Measurements from ENCODE around the gene LRP1B. TPM values are rescaled to one million over a fixed set of nuclear protein-coding genes. Genes with fewer than 3 reads are reported as not detected.
A peak's percentile ranks its signal among the peaks of the same experiment; 100 is the strongest.

LRP1B gene
- total and polyA plus RNA-seq, 2 donors (not counting 1 experiment from before 2014, with no cell fraction given): under 0.01 to 0.01 TPM

DNA sequence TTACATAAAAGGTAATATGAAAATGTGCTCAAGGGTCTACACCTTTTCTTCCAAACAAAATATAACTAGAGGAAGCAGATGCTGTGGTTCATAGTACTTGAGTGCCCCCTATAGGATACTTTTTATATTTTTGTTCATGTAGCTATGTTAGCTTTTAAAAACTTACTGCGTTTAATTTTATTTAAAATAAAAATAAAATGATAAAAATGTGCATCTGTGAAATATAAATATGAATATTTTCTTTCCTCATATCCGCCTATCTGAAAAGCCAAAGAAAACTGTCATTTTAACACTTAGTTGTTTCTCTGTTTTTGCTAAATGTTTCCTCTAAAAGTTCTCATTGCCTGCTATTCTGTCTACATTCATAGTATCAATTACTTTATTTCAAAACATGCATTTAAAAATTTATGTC lies 9.6 kb upstream of the LRP1B start:
- Histone ChIP-seq H3K36me3 (ENCODE audit: control insufficient read depth, insufficient read depth, low read length) (no peaks in the 10 kb centered on the region), H3K27ac (ENCODE audit: insufficient read depth, low read length) (no peak overlapping the region), H3K79me2 (ENCODE audit: control insufficient read depth, insufficient read depth, low read length) (no peaks in the 10 kb centered on the region), H4K20me1 (ENCODE audit: control insufficient read depth, extremely low read depth, insufficient read depth, low read length) (no peaks in the 10 kb centered on the region), H3K4me3 (replicated peaks in 1 of 4; ENCODE audit: control extremely low read depth in 1 of 4, insufficient read depth in 1 of 4, low read depth in 3 of 4, low read length in 4 of 4) (no peak overlapping the region), H3K4me1 (ENCODE audit: control insufficient read depth, extremely low read depth, insufficient read depth, low read length) (no peaks in the 10 kb centered on the region), H3K27me3 (ENCODE audit: control insufficient read depth, insufficient read depth, low read length) (no peaks in the 10 kb centered on the region), H3K4me2 (ENCODE audit: extremely low read depth, insufficient read depth, low read length) (no peak overlapping the region), H3K9me3 (ENCODE audit: control insufficient read depth, insufficient read depth, low read depth, low read length) (no peaks in the 10 kb centered on the region), H3K9ac (ENCODE audit: insufficient read depth, low read length) (no peak overlapping the region), H2AFZ (ENCODE audit: low read length) (no peak overlapping the region)
- TF ChIP-seq EZH2 (IDR thresholded peaks at IDR 0.05; ENCODE audit: low read length, missing control alignments): no peak
- TF ChIP-seq, protein P1, sequence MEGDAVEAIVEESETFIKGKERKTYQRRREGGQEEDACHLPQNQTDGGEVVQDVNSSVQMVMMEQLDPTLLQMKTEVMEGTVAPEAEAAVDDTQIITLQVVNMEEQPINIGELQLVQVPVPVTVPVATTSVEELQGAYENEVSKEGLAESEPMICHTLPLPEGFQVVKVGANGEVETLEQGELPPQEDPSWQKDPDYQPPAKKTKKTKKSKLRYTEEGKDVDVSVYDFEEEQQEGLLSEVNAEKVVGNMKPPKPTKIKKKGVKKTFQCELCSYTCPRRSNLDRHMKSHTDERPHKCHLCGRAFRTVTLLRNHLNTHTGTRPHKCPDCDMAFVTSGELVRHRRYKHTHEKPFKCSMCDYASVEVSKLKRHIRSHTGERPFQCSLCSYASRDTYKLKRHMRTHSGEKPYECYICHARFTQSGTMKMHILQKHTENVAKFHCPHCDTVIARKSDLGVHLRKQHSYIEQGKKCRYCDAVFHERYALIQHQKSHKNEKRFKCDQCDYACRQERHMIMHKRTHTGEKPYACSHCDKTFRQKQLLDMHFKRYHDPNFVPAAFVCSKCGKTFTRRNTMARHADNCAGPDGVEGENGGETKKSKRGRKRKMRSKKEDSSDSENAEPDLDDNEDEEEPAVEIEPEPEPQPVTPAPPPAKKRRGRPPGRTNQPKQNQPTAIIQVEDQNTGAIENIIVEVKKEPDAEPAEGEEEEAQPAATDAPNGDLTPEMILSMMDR (conservative IDR thresholded peaks at IDR 0.05 in 1 of 2, IDR thresholded peaks at IDR 0.05 in 1 of 2; ENCODE audit: low read depth in 1 of 2, low read length in 2 of 2): peak; percentile 29 to 45
- peak in 1 of 2 donors; percentile 57 for DNase-seq (ENCODE audit: low read depth in 2 of 2)

DNA sequence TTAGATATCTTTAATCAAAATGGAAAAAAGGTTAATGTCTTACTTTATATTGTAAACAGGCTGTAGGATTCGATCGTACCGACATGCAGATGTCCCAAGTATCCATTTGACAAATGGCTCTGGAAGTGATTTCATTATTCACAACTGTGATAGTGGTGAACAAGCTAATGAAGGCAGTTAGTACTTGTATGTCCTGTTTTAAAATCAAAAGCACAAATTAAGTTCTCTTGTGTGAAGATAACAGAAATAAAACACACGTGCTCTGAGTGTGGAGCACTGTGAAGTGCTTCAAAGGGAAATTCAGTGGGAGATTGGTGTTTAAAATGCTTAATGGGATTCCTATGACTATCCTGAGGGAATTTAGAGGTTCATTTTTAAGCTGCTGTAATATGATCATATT lies 8.6 kb upstream of the LRP1B start:
- TF ChIP-seq EZH2 (IDR thresholded peaks at IDR 0.05; ENCODE audit: low read length, missing control alignments): no peak
- TF ChIP-seq, protein P1 (conservative IDR thresholded peaks at IDR 0.05 in 1 of 2, IDR thresholded peaks at IDR 0.05 in 1 of 2; ENCODE audit: low read depth in 1 of 2, low read length in 2 of 2): no peak
- Histone ChIP-seq H3K79me2 (ENCODE audit: control insufficient read depth, insufficient read depth, low read length) (no peaks in the 10 kb centered on the region), H2AFZ (ENCODE audit: low read length) (no peak overlapping the region), H3K4me2 (ENCODE audit: extremely low read depth, insufficient read depth, low read length) (no peak overlapping the region), H3K9me3 (ENCODE audit: control insufficient read depth, insufficient read depth, low read depth, low read length) (no peaks in the 10 kb centered on the region), H3K36me3 (ENCODE audit: control insufficient read depth, insufficient read depth, low read length) (no peaks in the 10 kb centered on the region), H3K4me3 (replicated peaks in 1 of 4; ENCODE audit: control extremely low read depth in 1 of 4, insufficient read depth in 1 of 4, low read depth in 3 of 4, low read length in 4 of 4) (no peak overlapping the region), H3K9ac (ENCODE audit: insufficient read depth, low read length) (no peak overlapping the region), H3K27ac (ENCODE audit: insufficient read depth, low read length) (no peak overlapping the region), H4K20me1 (ENCODE audit: control insufficient read depth, extremely low read depth, insufficient read depth, low read length) (no peaks in the 10 kb centered on the region), H3K4me1 (ENCODE audit: control insufficient read depth, extremely low read depth, insufficient read depth, low read length) (no peaks in the 10 kb centered on the region), H3K27me3 (ENCODE audit: control insufficient read depth, insufficient read depth, low read length) (no peaks in the 10 kb centered on the region)
- DNase-seq (ENCODE audit: low read depth in 2 of 2): no peak

DNA sequence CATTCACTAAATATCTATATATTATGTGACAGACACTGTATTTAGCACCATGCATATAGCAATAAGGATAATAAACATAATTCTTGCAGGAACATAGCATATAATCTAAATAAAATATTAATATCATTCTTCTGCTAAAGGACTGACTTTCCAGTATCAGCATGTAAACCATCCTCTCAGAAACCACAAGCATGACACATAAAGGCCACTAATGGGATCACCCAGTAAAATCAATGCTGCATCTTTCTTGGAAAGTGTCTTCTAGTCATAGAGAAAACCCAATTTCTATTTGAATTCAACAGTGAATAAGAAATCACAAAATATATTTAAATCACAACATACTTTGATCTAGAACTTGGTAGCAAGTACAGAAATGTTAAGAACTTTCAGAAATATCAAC lies 5.8 kb upstream of the LRP1B start:
- Histone ChIP-seq H2AFZ (ENCODE audit: low read length) (no peak overlapping the region), H4K20me1 (ENCODE audit: control insufficient read depth, extremely low read depth, insufficient read depth, low read length) (no peaks in the 10 kb centered on the region), H3K9ac (ENCODE audit: insufficient read depth, low read length) (no peak overlapping the region), H3K4me1 (ENCODE audit: control insufficient read depth, extremely low read depth, insufficient read depth, low read length) (no peaks in the 10 kb centered on the region), H3K9me3 (ENCODE audit: control insufficient read depth, insufficient read depth, low read depth, low read length) (no peaks in the 10 kb centered on the region), H3K4me2 (ENCODE audit: extremely low read depth, insufficient read depth, low read length) (no peak overlapping the region), H3K79me2 (ENCODE audit: control insufficient read depth, insufficient read depth, low read length) (no peaks in the 10 kb centered on the region), H3K36me3 (ENCODE audit: control insufficient read depth, insufficient read depth, low read length) (no peaks in the 10 kb centered on the region), H3K4me3 (replicated peaks in 1 of 4; ENCODE audit: control extremely low read depth in 1 of 4, insufficient read depth in 1 of 4, low read depth in 3 of 4, low read length in 4 of 4) (no peak overlapping the region), H3K27me3 (ENCODE audit: control insufficient read depth, insufficient read depth, low read length) (no peaks in the 10 kb centered on the region), H3K27ac (ENCODE audit: insufficient read depth, low read length) (no peak overlapping the region)
- peak in 1 of 2 donors; percentile 26 for DNase-seq (ENCODE audit: low read depth in 2 of 2)
- no peak for TF ChIP-seq EZH2 (IDR thresholded peaks at IDR 0.05; ENCODE audit: low read length, missing control alignments)
- TF ChIP-seq, protein P1 (conservative IDR thresholded peaks at IDR 0.05 in 1 of 2, IDR thresholded peaks at IDR 0.05 in 1 of 2; ENCODE audit: low read depth in 1 of 2, low read length in 2 of 2): no peak

Measured in fibroblast of lung (primary cell).